Iris pigment epithelial cell (primary cell): ENCODE data around the gene GAB2.
A peak's percentile ranks its signal among the peaks of the same experiment; 100 is the strongest.
"Not testable (repeated sequence)": the region's sequence is repeated elsewhere in the genome, so short reads cannot be mapped to it uniquely, and the experiment has no call there.

Source experiments
- DNase-seq: peaks from one replicate; pipeline ENCODE4 v3.0.0-alpha.2; 2011; ENCODE audit warnings: low read depth

The GAB2 gene

DNA sequence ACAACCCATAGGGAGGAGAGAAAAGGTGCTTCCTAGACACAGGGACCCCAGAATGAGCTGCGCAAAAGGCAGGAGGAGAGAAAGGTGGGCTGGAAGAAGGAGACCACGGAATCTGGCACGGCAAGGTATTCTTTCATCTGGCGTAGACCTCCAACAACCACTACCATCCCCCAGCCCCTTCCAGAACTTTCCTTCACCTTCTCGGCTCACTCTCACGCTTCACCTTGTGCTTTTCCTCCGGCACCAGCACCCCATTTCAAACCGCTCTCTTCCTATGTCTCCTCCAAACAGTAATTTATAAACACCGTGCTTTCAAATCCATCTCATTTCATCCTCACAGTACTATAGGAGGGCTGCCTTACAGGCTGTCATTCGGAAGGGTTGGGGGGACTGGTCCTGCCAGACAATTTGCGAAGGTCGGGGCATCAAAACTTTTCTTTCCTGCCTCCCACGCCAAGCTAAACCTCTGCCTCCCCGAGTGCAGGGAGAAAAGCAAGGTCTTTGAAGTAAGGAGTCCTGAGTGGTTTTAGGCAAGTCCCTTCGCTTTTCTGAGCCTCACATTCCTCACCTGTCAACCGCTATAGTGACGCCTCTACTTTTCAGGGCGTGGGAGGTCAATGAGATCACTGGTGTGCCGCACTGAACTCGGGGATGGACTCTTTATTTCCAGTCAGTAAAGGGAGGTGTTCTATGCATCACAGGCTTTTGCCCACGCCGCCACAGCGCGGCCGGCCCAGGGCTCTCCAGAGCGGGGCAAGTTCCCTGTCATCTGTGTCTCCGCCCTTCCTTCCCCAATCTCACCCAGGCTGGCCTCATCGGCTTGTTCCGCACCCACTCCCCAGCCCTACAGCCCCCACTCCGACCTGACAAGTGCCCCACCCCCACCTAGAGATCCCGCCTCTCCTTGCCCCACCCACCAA is 230.0 kb downstream of the GAB2 start:
- DNase-seq = peak; percentile 49

DNA sequence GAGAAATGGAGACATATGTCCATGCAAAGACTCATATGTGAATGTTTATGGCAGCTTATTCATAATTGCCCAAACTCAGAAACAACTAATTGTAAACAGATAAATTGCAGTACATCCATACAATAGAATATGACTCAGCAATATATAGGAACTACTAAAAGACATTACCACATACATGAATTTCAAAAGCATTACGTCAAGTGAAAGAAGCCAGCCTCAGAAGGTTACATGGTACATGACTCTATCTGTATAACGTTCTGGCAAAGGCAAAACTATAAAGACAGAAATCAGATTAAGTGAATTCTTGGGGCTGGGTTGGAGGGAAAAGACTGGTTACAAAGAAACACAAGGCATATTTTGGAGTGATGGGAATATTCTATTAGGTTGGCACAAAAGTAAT is 236.4 kb downstream of the GAB2 start:
- DNase-seq = peak; percentile 79

DNA sequence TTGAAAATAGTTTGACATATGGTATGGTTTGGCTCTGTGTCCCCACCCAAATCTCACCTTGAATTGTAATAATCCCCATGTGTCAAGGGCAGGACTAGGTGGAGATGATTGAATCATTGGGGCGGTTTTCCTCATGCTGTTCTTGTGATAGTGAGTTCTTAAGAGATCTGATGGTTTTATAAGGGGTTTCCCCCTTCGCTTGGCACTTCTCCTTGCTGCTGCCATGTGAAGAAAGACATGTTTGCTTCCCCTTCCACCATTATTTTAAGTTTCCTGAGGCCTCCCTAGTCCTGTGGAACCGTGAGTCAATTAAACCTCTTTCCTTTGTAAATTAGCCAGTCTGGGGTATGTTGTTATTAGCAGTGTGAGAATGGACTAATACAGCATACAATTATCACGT is 236.9 kb downstream of the GAB2 start:
- DNase-seq = no peak

DNA sequence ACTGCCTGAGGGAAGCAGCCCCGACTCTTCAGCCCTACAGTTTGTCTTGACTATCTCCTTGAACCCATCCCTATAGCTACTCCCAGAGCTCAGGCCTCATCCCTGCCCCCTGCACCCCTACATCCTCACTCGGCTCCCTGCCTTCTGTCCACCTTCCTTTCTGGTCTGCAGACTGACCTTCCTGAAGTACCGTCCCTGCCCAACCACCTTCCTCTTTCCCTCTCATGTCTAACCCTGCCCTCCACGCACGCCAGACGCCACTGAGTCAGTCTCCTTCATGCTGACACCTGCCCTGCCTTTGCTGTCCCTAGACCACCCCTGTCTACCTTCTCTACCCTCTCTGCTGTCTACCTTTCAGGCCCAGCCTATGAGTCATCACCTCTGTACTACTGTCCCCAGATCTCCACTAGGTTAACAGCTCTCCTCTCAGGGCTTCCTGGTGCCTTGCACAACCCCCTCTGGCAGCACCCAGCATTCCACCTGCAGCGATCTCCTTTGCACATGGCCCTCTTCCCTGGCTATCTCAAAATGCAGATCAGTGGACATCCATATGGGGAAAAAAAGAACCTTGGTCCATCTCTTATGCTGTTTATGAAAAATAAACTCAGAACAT is 238.1 kb downstream of the GAB2 start:
- peak; percentile 23 for DNase-seq

DNA sequence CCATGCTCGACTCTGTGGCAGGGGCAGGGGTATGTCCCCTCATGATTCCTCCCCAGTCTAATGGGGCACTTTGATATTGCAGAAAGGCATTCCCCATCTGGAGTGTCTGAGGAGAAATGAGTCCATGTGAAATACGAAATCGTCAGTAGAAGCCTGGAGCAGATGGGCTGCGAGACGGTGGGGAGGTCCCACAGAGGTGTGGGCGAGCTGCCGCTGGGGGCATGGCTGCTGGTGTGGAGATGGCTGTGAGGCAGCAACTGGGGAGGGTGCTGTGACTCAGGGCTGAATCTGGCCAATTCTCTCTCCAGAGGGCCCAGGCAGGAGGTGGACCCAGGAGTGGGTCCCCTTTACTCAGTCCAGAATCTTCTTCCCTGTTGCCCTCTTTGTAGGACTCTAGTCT is 240.4 kb downstream of the GAB2 start:
- DNase-seq = no peak

DNA sequence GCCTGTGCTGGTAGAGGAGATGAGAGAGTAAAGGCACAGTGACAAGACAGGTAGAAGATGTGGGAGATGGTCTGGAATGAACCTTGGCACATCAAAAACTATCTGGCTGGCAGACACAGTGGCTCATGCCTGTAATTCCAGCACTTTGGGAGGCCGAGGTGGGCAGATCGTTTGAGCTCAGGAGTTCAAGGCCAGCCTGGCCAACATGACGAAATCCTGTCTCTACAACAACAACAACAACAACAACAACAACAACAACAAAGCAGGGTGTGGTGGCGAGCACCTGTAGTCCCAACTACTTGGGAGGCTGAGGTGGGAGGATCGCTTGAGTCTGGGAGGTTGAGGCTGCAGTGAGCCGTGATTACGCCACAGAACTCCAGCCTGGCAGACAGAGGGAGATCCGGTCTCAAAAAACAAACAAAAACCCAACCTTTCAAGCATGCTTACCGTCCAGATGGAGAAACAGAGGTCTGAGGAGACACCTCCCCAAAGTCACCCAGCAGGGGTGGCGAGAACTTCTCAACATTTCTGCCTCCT is 240.9 kb downstream of the GAB2 start:
- no peak for DNase-seq

DNA sequence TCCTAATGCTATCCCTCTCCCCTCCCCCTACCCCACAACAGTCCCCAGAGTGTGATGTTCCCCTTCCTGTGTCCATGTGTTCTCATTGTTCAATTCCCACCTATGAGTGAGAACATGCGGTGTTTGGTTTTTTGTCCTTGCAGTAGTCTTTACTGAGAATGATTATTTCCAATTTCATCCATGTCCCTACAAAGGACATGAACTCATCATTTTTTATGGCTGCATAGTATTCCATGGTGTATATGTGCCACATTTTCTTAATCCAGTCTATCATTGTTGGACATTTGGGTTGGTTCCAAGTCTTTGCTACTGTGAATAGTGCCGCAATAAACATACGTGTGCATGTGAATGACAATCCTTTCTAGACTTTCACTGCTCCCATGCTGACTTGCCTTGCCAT is 241.8 kb downstream of the GAB2 start:
- not testable (repeated sequence) for DNase-seq

DNA sequence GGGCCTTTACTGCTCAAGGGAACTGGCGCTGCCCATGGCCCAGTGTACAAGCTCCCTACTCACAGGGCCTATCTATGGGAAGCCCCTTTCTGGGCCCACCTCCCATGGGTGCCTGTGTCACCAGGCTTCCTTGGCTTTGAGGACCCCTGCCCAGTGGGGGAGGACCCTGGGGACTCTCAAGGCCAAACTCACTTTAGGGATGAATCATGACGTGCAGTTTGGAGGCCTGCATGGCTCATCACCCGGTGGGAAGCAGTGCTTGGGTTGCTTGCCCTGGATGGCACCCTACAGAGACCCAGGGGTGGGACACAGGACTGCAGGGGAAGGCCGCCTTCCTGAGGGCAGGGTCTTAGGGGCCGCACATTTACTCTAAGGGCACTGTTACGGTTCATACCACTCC is 245.7 kb downstream of the GAB2 start:
- DNase-seq = no peak

DNA sequence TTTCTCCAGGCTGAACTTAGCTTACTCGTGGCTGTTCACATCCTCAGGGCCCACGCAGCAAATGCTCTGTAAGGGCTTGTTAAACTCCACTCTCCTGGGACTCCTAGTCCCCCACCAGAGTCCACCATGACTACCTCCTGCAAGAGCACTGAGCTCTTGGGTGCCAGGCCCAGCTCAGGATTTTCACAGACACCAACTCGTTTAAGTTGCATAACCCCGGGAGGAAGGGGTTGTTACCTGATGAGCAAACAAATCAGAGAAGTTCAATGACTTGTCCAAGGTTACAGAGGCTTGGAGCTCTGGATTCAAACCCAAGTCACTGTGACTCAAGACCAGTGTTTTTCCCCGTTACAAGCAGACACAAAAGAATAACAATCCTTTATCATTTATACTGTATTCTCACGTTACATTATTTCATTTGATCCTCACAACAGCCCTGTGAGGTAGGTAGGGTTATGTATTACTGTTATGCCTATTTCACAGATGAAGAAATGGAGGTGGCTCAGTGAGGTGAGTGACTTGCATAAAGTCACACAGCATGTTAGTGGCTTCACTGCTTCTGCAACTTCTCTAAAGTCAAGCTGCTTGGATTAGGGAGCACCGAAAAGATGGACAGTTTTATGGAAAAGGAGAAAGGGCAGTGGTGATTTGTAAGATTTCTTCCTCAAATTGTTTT is 246.6 kb downstream of the GAB2 start:
- DNase-seq = peak; percentile 44

DNA sequence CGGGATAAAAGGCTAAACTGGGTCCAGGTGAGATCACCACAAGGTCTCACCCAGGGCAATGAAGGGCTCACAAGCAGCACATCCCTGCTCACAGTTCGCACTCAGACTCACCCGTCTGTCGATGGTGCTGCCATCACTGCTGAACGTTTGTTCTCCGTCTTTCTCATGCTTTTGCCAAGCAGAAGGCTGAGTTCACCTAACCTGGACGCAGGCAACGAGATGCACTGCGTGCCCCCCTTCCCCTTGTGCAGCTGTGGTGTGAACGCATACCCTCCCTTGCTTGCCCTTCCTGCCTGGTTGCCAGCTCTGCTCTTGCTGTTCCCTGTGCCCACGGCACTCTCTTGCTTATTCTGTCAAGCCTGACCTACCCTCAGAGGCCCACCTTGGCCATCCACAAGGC is 247.2 kb downstream of the GAB2 start:
- DNase-seq = no peak

DNA sequence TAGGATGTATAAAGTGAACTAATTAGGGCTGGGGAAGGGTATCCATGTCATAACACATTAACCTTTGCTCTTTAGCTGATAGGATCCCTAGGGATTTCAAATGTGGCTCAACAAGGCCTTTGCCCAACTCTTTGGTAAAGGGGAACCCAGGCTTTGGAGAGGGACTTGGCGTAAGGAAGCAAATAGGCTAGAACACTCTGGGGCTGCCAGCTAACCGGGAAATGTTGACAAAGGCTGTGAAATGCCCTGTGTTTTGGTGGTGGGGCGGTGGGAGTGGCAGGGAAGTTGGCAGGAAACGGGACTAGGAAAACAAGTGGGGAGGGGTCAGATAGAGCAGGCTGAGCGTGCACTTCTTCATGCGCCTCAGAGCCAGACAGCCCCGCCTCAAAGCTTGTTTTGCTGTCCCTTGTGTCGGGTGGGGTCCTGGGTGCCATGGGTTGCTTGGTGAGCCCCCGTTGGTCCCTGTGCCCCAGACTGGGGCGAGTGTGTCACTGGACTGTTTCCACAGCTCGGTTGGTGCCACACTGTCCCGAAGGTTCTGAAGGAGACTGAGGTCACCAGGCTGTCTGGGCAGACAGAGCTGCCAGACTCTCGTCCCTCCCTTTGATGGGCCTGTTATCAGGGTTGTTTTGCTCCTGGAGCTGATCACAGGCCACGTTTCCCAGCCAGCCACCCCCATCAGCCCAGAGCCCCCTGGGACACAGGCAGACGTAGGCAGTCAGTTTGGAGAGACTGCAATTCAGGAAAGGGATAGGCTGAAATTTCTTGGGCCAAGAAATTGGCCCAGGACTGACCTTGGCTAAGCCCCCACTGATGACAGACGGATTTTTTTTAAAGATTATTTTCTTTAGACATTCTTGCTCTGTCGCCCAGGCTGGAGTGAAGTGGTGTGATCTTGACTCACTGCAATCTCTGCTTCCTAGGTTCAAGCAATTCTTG is 248.8 kb downstream of the GAB2 start:
- DNase-seq = peak; percentile 81

DNA sequence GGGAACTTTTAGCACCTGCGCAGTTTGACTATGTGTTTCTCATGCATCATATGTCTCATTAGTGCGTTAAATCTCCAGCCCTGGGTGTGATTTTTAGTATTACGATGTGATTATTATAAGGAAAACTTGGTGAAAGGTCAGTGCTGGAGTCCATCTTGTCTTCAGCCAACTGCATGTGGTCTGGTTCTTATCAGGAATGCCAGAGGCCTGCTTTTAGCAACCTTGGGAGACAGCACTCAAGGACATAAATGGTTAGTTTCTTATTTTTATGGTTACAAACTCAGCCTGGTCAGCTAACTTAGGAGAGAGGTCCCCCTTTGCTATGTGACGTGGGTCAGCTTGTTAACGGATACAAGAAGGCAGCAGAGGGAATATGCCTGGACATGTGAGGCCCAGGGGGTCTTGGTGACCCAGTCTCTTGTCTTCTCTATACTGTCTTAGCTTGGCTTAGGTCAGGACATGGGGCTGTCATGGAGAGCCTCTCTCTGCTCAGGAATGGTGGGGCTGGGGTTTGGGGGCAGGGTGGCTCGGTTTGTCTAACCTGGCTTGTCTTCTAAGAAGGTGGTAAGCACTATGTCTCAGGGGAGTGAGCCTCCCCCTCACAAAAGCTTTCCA is 250.7 kb downstream of the GAB2 start:
- no peak for DNase-seq
